Mesenchymal stem cell (in vitro differentiated cells and primary cell): Measurements from ENCODE around the gene GNPTG.

ENCODE experiments used
- DNase-seq: peaks from one replicate; pipeline ENCODE4 v3.0.0-alpha.2; 2013
- H2AFZ ChIP-seq: one replicate; pipeline ENCODE4 v1.6.1; 2013; ENCODE audit warnings: low read depth, mild to moderate bottlenecking, control low read depth, inconsistent platforms, low read length, moderate library complexity
- H2AK5ac ChIP-seq: 2 replicates; pipeline ENCODE4 v1.6.1; 2013; ENCODE audit warnings: low read length, moderate library complexity, mild to moderate bottlenecking, inconsistent platforms; ENCODE audit not compliant: severe bottlenecking
- H2BK120ac ChIP-seq: one replicate; pipeline ENCODE4 v1.6.1; 2013; ENCODE audit warnings: low read depth, mild to moderate bottlenecking, inconsistent platforms, low read length, moderate library complexity
- H2BK12ac ChIP-seq, 2 experiments: one replicate each; pipeline ENCODE4 v1.6.1; 2013; ENCODE audit warnings: inconsistent platforms in 2 of 2, low read length in 2 of 2, mild to moderate bottlenecking in 2 of 2, moderate library complexity in 2 of 2, control low read depth in 1 of 2
- H2BK15ac ChIP-seq: one replicate; pipeline ENCODE4 v1.6.1; 2013; ENCODE audit warnings: mild to moderate bottlenecking, low read depth, inconsistent platforms; ENCODE audit not compliant: poor library complexity, severe bottlenecking
- H2BK5ac ChIP-seq: 2 replicates; pipeline ENCODE4 v1.6.1; 2013; ENCODE audit warnings: low read depth, mild to moderate bottlenecking, low read length, control low read depth, inconsistent platforms; ENCODE audit not compliant: poor library complexity, severe bottlenecking
- H3K14ac ChIP-seq, 2 experiments: one replicate each; pipeline ENCODE4 v1.6.1; 2013; ENCODE audit warnings: inconsistent platforms in 2 of 2, low read length in 2 of 2, control low read depth in 1 of 2, mild to moderate bottlenecking in 1 of 2, moderate library complexity in 1 of 2
- H3K18ac ChIP-seq, 2 experiments: one replicate each; pipeline ENCODE4 v1.6.1; 2013; ENCODE audit warnings: inconsistent platforms in 2 of 2, low read length in 2 of 2, control low read depth in 1 of 2, low read depth in 1 of 2, mild to moderate bottlenecking in 1 of 2
- H3K23ac ChIP-seq, 2 experiments: one replicate each; pipeline ENCODE4 v1.6.1; 2013; ENCODE audit warnings: inconsistent platforms in 2 of 2, low read length in 2 of 2, mild to moderate bottlenecking in 2 of 2, moderate library complexity in 2 of 2, control low read depth in 1 of 2
- H3K27ac ChIP-seq: 2 replicates; pipeline ENCODE4 v1.5.1; 2013; ENCODE audit warnings: mild to moderate bottlenecking, moderate library complexity, low read length, control low read depth, inconsistent platforms; ENCODE audit not compliant: poor library complexity, severe bottlenecking
- H3K27me3 ChIP-seq, 2 experiments: 2 replicates each; pipeline versions ENCODE4 v1.6.1 to v1.7.0; 2013; ENCODE audit warnings: low read length in 2 of 2, mild to moderate bottlenecking in 2 of 2, moderate library complexity in 2 of 2, control low read depth in 1 of 2, inconsistent platforms in 1 of 2; ENCODE audit not compliant: control insufficient read depth in 1 of 2, insufficient read depth in 1 of 2
- H3K36me3 ChIP-seq, 2 experiments: 2 replicates each; pipeline versions ENCODE4 v1.6.1 to v1.7.0; 2013; ENCODE audit warnings: low read length in 2 of 2, control low read depth in 1 of 2, inconsistent platforms in 1 of 2, low read depth in 1 of 2, mild to moderate bottlenecking in 1 of 2; ENCODE audit not compliant: insufficient read depth in 2 of 2, control insufficient read depth in 1 of 2
- H3K4ac ChIP-seq, 2 experiments: one replicate each; pipeline ENCODE4 v1.6.1; 2013; ENCODE audit warnings: inconsistent platforms in 2 of 2, low read length in 2 of 2, mild to moderate bottlenecking in 2 of 2, moderate library complexity in 2 of 2, control low read depth in 1 of 2, low read depth in 1 of 2
- H3K4me1 ChIP-seq: 2 replicates; pipeline ENCODE4 v1.6.1; 2013; ENCODE audit warnings: low read depth, low read length, control low read depth; ENCODE audit not compliant: control insufficient read depth, insufficient read depth
- H3K4me2 ChIP-seq: 2 replicates; pipeline ENCODE4 v1.6.1; 2013; ENCODE audit warnings: low read length, mild to moderate bottlenecking, inconsistent platforms; ENCODE audit not compliant: poor library complexity, severe bottlenecking
- H3K4me3 ChIP-seq, 2 experiments: 2 replicates each; pipeline versions ENCODE4 v1.5.1 to v1.7.0; 2013; ENCODE audit warnings: low read length in 2 of 2, mild to moderate bottlenecking in 2 of 2, control low read depth in 1 of 2, low read depth in 1 of 2; ENCODE audit not compliant: insufficient read depth in 1 of 2
- H3K79me1 ChIP-seq: replicated peaks from 2 replicates; pipeline ENCODE4 v1.6.1; 2013; ENCODE audit warnings: mild to moderate bottlenecking, control low read depth, low read length, inconsistent platforms; ENCODE audit not compliant: poor library complexity, severe bottlenecking
- H3K9ac ChIP-seq: 2 replicates; pipeline ENCODE4 v1.7.0; 2013; ENCODE audit warnings: mild to moderate bottlenecking, low read length, moderate library complexity
- H3K9me3 ChIP-seq: 2 replicates; pipeline ENCODE4 v1.7.0; 2013; ENCODE audit warnings: mild to moderate bottlenecking, low read length; ENCODE audit not compliant: control insufficient read depth
- H4K8ac ChIP-seq: one replicate; pipeline ENCODE4 v1.6.1; 2013; ENCODE audit warnings: inconsistent platforms, mild to moderate bottlenecking, low read length, moderate library complexity
- H4K91ac ChIP-seq: one replicate; pipeline ENCODE4 v1.6.1; 2013; ENCODE audit warnings: mild to moderate bottlenecking, low read length, inconsistent platforms
- WGBS: methylation state at CpG from one replicate; pipeline ENCODE4 v1.1.7; 2013; ENCODE audit warnings: mixed read lengths; 5-methylcytosine and 5-hydroxymethylcytosine counted together

Gene GNPTG

DNA sequence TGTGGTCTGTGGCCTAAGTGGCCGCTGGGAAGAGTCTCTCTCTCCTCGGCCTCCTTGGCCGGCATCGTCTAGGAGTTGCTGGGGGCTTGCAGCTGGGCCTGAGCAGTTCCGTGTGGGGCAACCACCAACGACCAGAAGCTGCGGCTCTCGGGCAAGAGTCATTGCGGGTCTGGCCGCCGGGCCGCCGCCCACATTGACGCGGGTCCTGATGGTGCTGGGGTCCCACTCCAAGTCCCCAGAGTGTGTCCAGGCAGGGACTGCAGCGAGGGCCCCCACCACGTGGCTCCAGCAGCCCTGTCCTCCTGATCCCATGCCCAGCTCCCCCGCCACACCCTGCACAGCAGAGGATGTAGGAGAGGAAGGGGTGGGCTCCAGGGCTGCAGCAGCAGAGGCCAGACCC lies 31.8 kb downstream of the GNPTG start:
- H4K8ac ChIP-seq, result no peak overlapping the region
- H2BK120ac ChIP-seq, result no peak overlapping the region
- no peak overlapping the region for H3K4me3 ChIP-seq
- H3K79me1 ChIP-seq, result peaks cover 7% of the 10 kb centered on the region
- H3K9ac ChIP-seq, result no peak overlapping the region
- no peak overlapping the region for H2BK5ac ChIP-seq
- no peak overlapping the region for H2BK12ac ChIP-seq
- no peak overlapping the region for H3K14ac ChIP-seq
- H3K27me3 ChIP-seq, result no peaks in the 10 kb centered on the region
- H3K23ac ChIP-seq, result no peak overlapping the region
- no peaks in the 10 kb centered on the region for H3K9me3 ChIP-seq
- H3K4me1 ChIP-seq, result peaks cover 12% of the 10 kb centered on the region
- H3K4ac ChIP-seq, result no peak overlapping the region
- H2AFZ ChIP-seq, result no peak overlapping the region
- no peak overlapping the region for H3K4me2 ChIP-seq
- H4K91ac ChIP-seq, result no peak overlapping the region
- no peak overlapping the region for H2AK5ac ChIP-seq
- H3K27ac ChIP-seq, result no peak overlapping the region
- DNase-seq, result no peak
- peaks cover 19 to 51% of the 10 kb centered on the region in 2 experiments for H3K36me3 ChIP-seq
- no peak overlapping the region for H3K18ac ChIP-seq
- H2BK15ac ChIP-seq, result no peak overlapping the region
- WGBS, result 97% methylated on average over 16 of the region's 18 CpGs

GRCh38 chr16:1385232-1385631 lies 33.5 kb downstream of the GNPTG start:
- no peak overlapping the region for H2AFZ ChIP-seq
- H2BK12ac ChIP-seq, result no peak overlapping the region
- H3K4me1 ChIP-seq, result no peaks in the 10 kb centered on the region
- no peaks in the 10 kb centered on the region for H3K9me3 ChIP-seq
- WGBS, result 98% methylated on average over 39 of the region's 39 CpGs
- DNase-seq, result no peak
- H4K8ac ChIP-seq, result no peak overlapping the region
- no peaks in the 10 kb centered on the region for H3K27me3 ChIP-seq
- no peak overlapping the region for H2AK5ac ChIP-seq
- no peak overlapping the region for H3K4ac ChIP-seq
- no peak overlapping the region for H3K23ac ChIP-seq
- peaks cover 3% of the 10 kb centered on the region for H3K79me1 ChIP-seq
- H2BK15ac ChIP-seq, result no peak overlapping the region
- H4K91ac ChIP-seq, result no peak overlapping the region
- no peak overlapping the region for H2BK120ac ChIP-seq
- H3K36me3 ChIP-seq, result peaks cover 23 to 65% of the 10 kb centered on the region in 2 experiments
- H3K4me3 ChIP-seq, result no peak overlapping the region
- H3K18ac ChIP-seq, result no peak overlapping the region
- no peak overlapping the region for H2BK5ac ChIP-seq
- no peak overlapping the region for H3K27ac ChIP-seq
- H3K14ac ChIP-seq, result no peak overlapping the region
- no peak overlapping the region for H3K4me2 ChIP-seq
- no peak overlapping the region for H3K9ac ChIP-seq

GRCh38 chr16:1387331-1387730 lies 35.6 kb downstream of the GNPTG start:
- WGBS, result 88% methylated on average over 15 of the region's 16 CpGs
- Histone ChIP-seq H4K8ac (no peak overlapping the region), H3K4me2 (no peak overlapping the region), H4K91ac (no peak overlapping the region), H2BK5ac (no peak overlapping the region), H3K4me1 (no peaks in the 10 kb centered on the region), H2AK5ac (no peak overlapping the region), H3K14ac (no peak overlapping the region), H2BK12ac (no peak overlapping the region), H3K18ac (no peak overlapping the region), H2BK15ac (no peak overlapping the region), H3K4me3 (no peak overlapping the region), H2BK120ac (no peak overlapping the region), H3K27ac (no peak overlapping the region), H3K9me3 (no peaks in the 10 kb centered on the region), H3K36me3 (peaks cover 22 to 63% of the 10 kb centered on the region in 2 experiments), H3K9ac (no peak overlapping the region), H3K27me3 (no peaks in the 10 kb centered on the region), H2AFZ (no peak overlapping the region), H3K79me1 (peaks cover 3% of the 10 kb centered on the region), H3K4ac (no peak overlapping the region), H3K23ac (no peak overlapping the region)
- no peak for DNase-seq

DNA sequence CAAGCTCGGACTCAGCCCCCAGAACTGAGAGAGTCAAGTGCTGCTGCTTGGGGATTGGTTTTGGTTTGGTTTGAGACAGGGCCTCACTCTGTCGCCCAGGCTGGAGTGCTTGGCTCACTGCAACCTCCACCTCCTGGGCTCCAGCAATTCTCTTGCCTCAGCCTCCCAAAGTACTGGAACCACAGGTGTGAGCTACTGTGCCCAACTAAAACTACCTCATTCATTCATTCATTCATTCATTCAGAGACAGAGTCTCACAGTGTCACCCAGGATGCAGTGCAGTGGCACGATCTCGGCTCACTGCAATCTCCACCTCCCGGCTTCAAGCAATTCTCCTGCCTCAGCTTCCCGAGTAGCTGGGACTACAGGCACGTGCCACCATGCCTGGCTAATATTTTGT lies 38.0 kb downstream of the GNPTG start:
- Histone ChIP-seq H3K18ac (no peak overlapping the region), H3K9ac (no peak overlapping the region), H4K8ac (no peak overlapping the region), H2BK120ac (no peak overlapping the region), H3K4ac (no peak overlapping the region), H2BK12ac (no peak overlapping the region), H3K4me3 (no peak overlapping the region), H2BK15ac (no peak overlapping the region), H3K14ac (no peak overlapping the region), H3K79me1 (peaks cover 3% of the 10 kb centered on the region), H2BK5ac (no peak overlapping the region), H3K36me3 (peaks cover 39 to 63% of the 10 kb centered on the region in 2 experiments), H3K27ac (no peak overlapping the region), H4K91ac (no peak overlapping the region), H3K27me3 (no peaks in the 10 kb centered on the region), H3K9me3 (no peaks in the 10 kb centered on the region), H3K4me1 (no peaks in the 10 kb centered on the region), H2AK5ac (no peak overlapping the region), H2AFZ (no peak overlapping the region), H3K4me2 (no peak overlapping the region), H3K23ac (no peak overlapping the region)
- WGBS, result 95% methylated on average over 7 of the region's 7 CpGs
- DNase-seq, result no peak
